ENCODE results near the gene PITPNC1. TPM values are rescaled to one million over a fixed set of nuclear protein-coding genes. Genes with fewer than 3 reads are reported as not detected.

PITPNC1 gene
- total RNA-seq, 1 donor from 2014 or later, result 13.0 TPM

- no peak for DNase-seq (ENCODE audit: low read depth)
- Histone ChIP-seq H3K4me3 (ENCODE audit: low read depth, low read length) (no peak overlapping the region), H3K27me3 (ENCODE audit: control insufficient read depth, insufficient read depth, low read length) (no peaks in the 10 kb centered on the region), H3K36me3 (ENCODE audit: control insufficient read depth, insufficient read depth, low read length) (no peaks in the 10 kb centered on the region)
- no peak for TF ChIP-seq CTCF (IDR thresholded peaks at IDR 0.05; ENCODE audit: insufficient read depth, low read length, poor library complexity, severe bottlenecking)
These were observed 154.2 kb downstream of the PITPNC1 start for GRCh38 chr17:67531291-67531690.

- H3K4me3 ChIP-seq (ENCODE audit: low read depth, low read length), result no peak overlapping the region
- H3K36me3 ChIP-seq (ENCODE audit: control insufficient read depth, insufficient read depth, low read length), result no peaks in the 10 kb centered on the region
- no peak for TF ChIP-seq CTCF (IDR thresholded peaks at IDR 0.05; ENCODE audit: insufficient read depth, low read length, poor library complexity, severe bottlenecking)
- no peaks in the 10 kb centered on the region for H3K27me3 ChIP-seq (ENCODE audit: control insufficient read depth, insufficient read depth, low read length)
- no peak for DNase-seq (ENCODE audit: low read depth)
These were observed 155.3 kb downstream of the PITPNC1 start for GRCh38 chr17:67532326-67532871.

- H3K4me3 ChIP-seq (ENCODE audit: low read depth, low read length), result no peak overlapping the region
- no peaks in the 10 kb centered on the region for H3K27me3 ChIP-seq (ENCODE audit: control insufficient read depth, insufficient read depth, low read length)
- H3K36me3 ChIP-seq (ENCODE audit: control insufficient read depth, insufficient read depth, low read length), result no peaks in the 10 kb centered on the region
- DNase-seq (ENCODE audit: low read depth), result no peak
- no peak for TF ChIP-seq CTCF (IDR thresholded peaks at IDR 0.05; ENCODE audit: insufficient read depth, low read length, poor library complexity, severe bottlenecking)
These were observed 157.9 kb downstream of the PITPNC1 start for GRCh38 chr17:67534941-67535340.

GRCh38 chr17:67542219-67543114 lies 165.4 kb downstream of the PITPNC1 start:
- TF ChIP-seq CTCF (IDR thresholded peaks at IDR 0.05; ENCODE audit: insufficient read depth, low read length, poor library complexity, severe bottlenecking), result no peak
- Histone ChIP-seq H3K36me3 (ENCODE audit: control insufficient read depth, insufficient read depth, low read length) (no peaks in the 10 kb centered on the region), H3K4me3 (ENCODE audit: low read depth, low read length) (no peak overlapping the region), H3K27me3 (ENCODE audit: control insufficient read depth, insufficient read depth, low read length) (no peaks in the 10 kb centered on the region)
- DNase-seq (ENCODE audit: low read depth), result no peak

GRCh38 chr17:67544364-67544955 lies 167.4 kb downstream of the PITPNC1 start:
- TF ChIP-seq CTCF (IDR thresholded peaks at IDR 0.05; ENCODE audit: insufficient read depth, low read length, poor library complexity, severe bottlenecking), result no peak
- DNase-seq (ENCODE audit: low read depth), result no peak

More at GRCh38 chr17:67544364-67544955, 167.4 kb downstream of the PITPNC1 start:
- Histone ChIP-seq H3K36me3 (ENCODE audit: control insufficient read depth, insufficient read depth, low read length) (no peaks in the 10 kb centered on the region), H3K4me3 (ENCODE audit: low read depth, low read length) (no peak overlapping the region), H3K27me3 (ENCODE audit: control insufficient read depth, insufficient read depth, low read length) (no peaks in the 10 kb centered on the region)

Data from kidney epithelial cell (primary cell).